Measurements from ENCODE around the gene PPARA. TPM values are rescaled to one million over a fixed set of nuclear protein-coding genes. Genes with fewer than 3 reads are reported as not detected.
A peak's percentile ranks its signal among the peaks of the same experiment; 100 is the strongest.

Gene PPARA
- polyA plus RNA-seq, 3 donors, result 3.7 to 6.3 (median 4.9) TPM

DNA sequence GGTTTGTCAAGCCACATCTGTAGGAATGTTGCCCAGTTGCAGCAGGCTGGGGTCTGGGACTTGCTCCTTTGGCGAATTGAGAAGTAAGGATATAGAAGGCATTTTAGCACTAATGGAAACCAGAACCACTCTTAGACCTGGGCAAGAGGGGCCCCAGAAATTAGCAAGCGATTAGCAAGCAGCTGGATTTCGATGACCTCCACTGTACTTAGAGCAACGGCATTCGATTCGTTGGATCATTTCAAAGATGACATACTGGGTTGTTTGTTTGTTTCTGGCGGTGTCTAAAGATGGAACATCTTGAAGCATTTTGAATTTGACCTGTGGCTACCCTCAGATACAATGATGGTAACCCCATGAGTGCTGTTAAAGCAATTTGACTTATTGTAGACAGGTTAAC lies 100.9 kb downstream of the PPARA start:
- peaks cover 14 to 19% of the 10 kb centered on the region in 2 donors for H3K4me1 ChIP-seq (ENCODE audit: control insufficient read depth in 1 of 2, insufficient read depth in 2 of 2, low read length in 2 of 2)
- H3K4me2 ChIP-seq (replicated peaks; ENCODE audit: extremely low read depth, low read length, poor library complexity, severe bottlenecking), result peak overlapping the region; percentile 91
- peaks cover 4% of the 10 kb centered on the region for H3K79me2 ChIP-seq (ENCODE audit: insufficient read depth, low read length)
- intact Hi-C loops (cut with micrococcal nuclease), result loop anchor here in 1 of 2 donors (5.0 kb wide), 1 partner anchor 99 kb away; the partner anchor contains the start of gene PPARA
- H2AFZ ChIP-seq (ENCODE audit: insufficient read depth, low read depth, low read length, poor library complexity, severe bottlenecking), result peak overlapping the region; percentile 95
- peak overlapping the region in 2 of 7 donors; percentile 33 to 72 for H3K27ac Mint-ChIP-seq
- peaks cover 26% of the 10 kb centered on the region for H3K4me1 Mint-ChIP-seq
- peaks cover 0 to 4% (median 0%) of the 10 kb centered on the region in 3 donors for H3K27me3 Mint-ChIP-seq (ENCODE audit: low read depth in 3 of 3)
- 63% methylated on average over 2 of the region's 7 CpGs for WGBS (ENCODE audit: insufficient coverage)
- peak overlapping the region; percentile 89 to 93 for H3K4me3 Mint-ChIP-seq
- peak overlapping the region; percentile 77 for H3K9ac ChIP-seq (ENCODE audit: insufficient read depth, low read length, poor library complexity, severe bottlenecking)
- no peaks in the 10 kb centered on the region for H3K36me3 ChIP-seq (replicated peaks in 1 of 2; ENCODE audit: control insufficient read depth in 1 of 2, insufficient read depth in 2 of 2, low read length in 2 of 2)
- no peak for DNase-seq
- peaks cover 0 to 3% (median 0%) of the 10 kb centered on the region in 7 donors for H3K9me3 Mint-ChIP-seq
- H4K20me1 ChIP-seq (ENCODE audit: insufficient read depth, low read length), result no peaks in the 10 kb centered on the region
- H3K9me3 ChIP-seq (replicated peaks in 1 of 2; ENCODE audit: control insufficient read depth in 1 of 2, insufficient read depth in 1 of 2, low read length in 2 of 2), result no peaks in the 10 kb centered on the region
- TF ChIP-seq, protein P1, sequence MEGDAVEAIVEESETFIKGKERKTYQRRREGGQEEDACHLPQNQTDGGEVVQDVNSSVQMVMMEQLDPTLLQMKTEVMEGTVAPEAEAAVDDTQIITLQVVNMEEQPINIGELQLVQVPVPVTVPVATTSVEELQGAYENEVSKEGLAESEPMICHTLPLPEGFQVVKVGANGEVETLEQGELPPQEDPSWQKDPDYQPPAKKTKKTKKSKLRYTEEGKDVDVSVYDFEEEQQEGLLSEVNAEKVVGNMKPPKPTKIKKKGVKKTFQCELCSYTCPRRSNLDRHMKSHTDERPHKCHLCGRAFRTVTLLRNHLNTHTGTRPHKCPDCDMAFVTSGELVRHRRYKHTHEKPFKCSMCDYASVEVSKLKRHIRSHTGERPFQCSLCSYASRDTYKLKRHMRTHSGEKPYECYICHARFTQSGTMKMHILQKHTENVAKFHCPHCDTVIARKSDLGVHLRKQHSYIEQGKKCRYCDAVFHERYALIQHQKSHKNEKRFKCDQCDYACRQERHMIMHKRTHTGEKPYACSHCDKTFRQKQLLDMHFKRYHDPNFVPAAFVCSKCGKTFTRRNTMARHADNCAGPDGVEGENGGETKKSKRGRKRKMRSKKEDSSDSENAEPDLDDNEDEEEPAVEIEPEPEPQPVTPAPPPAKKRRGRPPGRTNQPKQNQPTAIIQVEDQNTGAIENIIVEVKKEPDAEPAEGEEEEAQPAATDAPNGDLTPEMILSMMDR (IDR thresholded peaks at IDR 0.05), result no peak
- peaks cover 5 to 6% of the 10 kb centered on the region in 2 donors for H3K36me3 Mint-ChIP-seq
- no peaks in the 10 kb centered on the region for H3K27me3 ChIP-seq (ENCODE audit: control insufficient read depth in 2 of 2, insufficient read depth in 2 of 2, low read length in 2 of 2)
- H3K27ac ChIP-seq (ENCODE audit: low read depth in 1 of 2, low read length in 2 of 2), result no peak overlapping the region
- H3K4me3 ChIP-seq (replicated peaks in 1 of 3; ENCODE audit: low read depth in 2 of 3, low read length in 3 of 3), result peak overlapping the region in 2 of 3 experiments; percentile 67 to 88

GRCh38 chr22:46251816-46252380 lies 101.6 kb downstream of the PPARA start:
- intact Hi-C loops (cut with micrococcal nuclease), result loop anchor here in 1 of 2 donors (5.0 kb wide), 1 partner anchor 100 kb away; the partner anchor contains the start of gene PPARA
- no peak overlapping the region for H3K27ac ChIP-seq (ENCODE audit: low read depth in 1 of 2, low read length in 2 of 2)
- no peak overlapping the region for H3K9ac ChIP-seq (ENCODE audit: insufficient read depth, low read length, poor library complexity, severe bottlenecking)
- TF ChIP-seq, protein P1 (IDR thresholded peaks at IDR 0.05), result no peak
- H3K4me1 Mint-ChIP-seq, result peaks cover 26% of the 10 kb centered on the region
- no CpG with 5 or more reads among the region's 9 CpGs for WGBS (ENCODE audit: insufficient coverage)
- peaks cover 14 to 19% of the 10 kb centered on the region in 2 donors for H3K4me1 ChIP-seq (ENCODE audit: control insufficient read depth in 1 of 2, insufficient read depth in 2 of 2, low read length in 2 of 2)
- H3K36me3 Mint-ChIP-seq, result peaks cover 2 to 5% of the 10 kb centered on the region in 2 donors
- peaks cover 4% of the 10 kb centered on the region for H3K79me2 ChIP-seq (ENCODE audit: insufficient read depth, low read length)
- H3K27me3 ChIP-seq (ENCODE audit: control insufficient read depth in 2 of 2, insufficient read depth in 2 of 2, low read length in 2 of 2), result no peaks in the 10 kb centered on the region
- no peaks in the 10 kb centered on the region for H3K9me3 ChIP-seq (replicated peaks in 1 of 2; ENCODE audit: control insufficient read depth in 1 of 2, insufficient read depth in 1 of 2, low read length in 2 of 2)
- peaks cover 0 to 2% (median 0%) of the 10 kb centered on the region in 7 donors for H3K9me3 Mint-ChIP-seq
- no peak overlapping the region for H3K27ac Mint-ChIP-seq
- H3K4me3 ChIP-seq (replicated peaks in 1 of 3; ENCODE audit: low read depth in 2 of 3, low read length in 3 of 3), result no peak overlapping the region
- H2AFZ ChIP-seq (ENCODE audit: insufficient read depth, low read depth, low read length, poor library complexity, severe bottlenecking), result no peak overlapping the region
- DNase-seq, result no peak
- H4K20me1 ChIP-seq (ENCODE audit: insufficient read depth, low read length), result no peaks in the 10 kb centered on the region
- H3K4me3 Mint-ChIP-seq, result no peak overlapping the region
- H3K27me3 Mint-ChIP-seq (ENCODE audit: low read depth in 3 of 3), result peaks cover 0 to 4% (median 1%) of the 10 kb centered on the region in 3 donors
- no peaks in the 10 kb centered on the region for H3K36me3 ChIP-seq (replicated peaks in 1 of 2; ENCODE audit: control insufficient read depth in 1 of 2, insufficient read depth in 2 of 2, low read length in 2 of 2)
- H3K4me2 ChIP-seq (replicated peaks; ENCODE audit: extremely low read depth, low read length, poor library complexity, severe bottlenecking), result no peak overlapping the region
